ENCODE results near the gene TNFSF10.

DNA sequence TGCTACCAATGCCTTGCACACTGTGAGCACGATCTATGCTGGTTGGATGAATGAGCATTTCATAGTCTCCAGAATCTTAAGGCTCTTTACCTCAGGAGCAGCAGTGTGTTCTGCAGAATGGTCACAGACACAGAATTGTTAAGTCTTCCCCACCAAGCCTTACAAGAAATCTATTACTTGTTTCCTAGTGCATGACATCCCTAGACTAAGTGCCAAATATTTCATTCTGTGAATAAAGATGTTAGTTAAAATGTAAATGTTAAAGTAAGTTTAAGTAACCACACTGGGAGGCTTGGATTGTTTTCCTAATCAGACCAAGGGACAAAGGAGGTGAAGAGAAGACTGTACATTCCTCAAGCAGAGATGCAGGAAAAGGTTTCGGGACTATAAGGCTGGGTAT lies 4.1 kb upstream of the TNFSF10 start:
- TF ChIP-seq EZH2phosphoT487 (conservative IDR thresholded peaks at IDR 0.05; ENCODE audit: low read length) = no peak
- TF ChIP-seq, protein P1, sequence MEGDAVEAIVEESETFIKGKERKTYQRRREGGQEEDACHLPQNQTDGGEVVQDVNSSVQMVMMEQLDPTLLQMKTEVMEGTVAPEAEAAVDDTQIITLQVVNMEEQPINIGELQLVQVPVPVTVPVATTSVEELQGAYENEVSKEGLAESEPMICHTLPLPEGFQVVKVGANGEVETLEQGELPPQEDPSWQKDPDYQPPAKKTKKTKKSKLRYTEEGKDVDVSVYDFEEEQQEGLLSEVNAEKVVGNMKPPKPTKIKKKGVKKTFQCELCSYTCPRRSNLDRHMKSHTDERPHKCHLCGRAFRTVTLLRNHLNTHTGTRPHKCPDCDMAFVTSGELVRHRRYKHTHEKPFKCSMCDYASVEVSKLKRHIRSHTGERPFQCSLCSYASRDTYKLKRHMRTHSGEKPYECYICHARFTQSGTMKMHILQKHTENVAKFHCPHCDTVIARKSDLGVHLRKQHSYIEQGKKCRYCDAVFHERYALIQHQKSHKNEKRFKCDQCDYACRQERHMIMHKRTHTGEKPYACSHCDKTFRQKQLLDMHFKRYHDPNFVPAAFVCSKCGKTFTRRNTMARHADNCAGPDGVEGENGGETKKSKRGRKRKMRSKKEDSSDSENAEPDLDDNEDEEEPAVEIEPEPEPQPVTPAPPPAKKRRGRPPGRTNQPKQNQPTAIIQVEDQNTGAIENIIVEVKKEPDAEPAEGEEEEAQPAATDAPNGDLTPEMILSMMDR (IDR thresholded peaks at IDR 0.05; ENCODE audit: insufficient read depth, low read length, poor library complexity, severe bottlenecking) = no peak

All from SU-DHL-6 (cell line).